ENCODE measurements around the gene PPIP5K2.

DNA sequence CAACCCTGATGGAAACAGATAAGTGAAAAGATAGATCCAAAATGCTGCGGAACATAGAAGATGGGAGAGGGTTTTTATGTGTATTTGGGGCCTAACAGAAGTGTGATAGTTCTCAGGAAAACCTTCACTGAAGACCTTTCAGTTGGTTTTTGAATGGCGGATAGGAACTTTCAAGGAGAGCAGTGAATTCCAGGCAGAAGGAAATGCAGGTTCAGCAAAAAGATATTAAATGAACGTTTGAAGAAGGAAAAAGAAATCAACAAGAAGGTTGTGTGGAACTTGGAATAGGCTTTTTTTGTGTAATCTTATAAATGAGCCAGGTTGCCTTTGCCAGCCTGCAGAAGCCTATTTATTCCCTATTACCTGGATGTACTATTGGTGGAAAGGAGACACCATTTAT, 2.1 kb downstream of the PPIP5K2 start:
- TF ChIP-seq CTCF (IDR thresholded peaks at IDR 0.05) (no peak), POLR2AphosphoS5 (IDR thresholded peaks at IDR 0.05) (no peak)

All from transverse colon (tissue), 4 donors.